ENCODE measurements around the gene RFC4.
"Not testable (repeated sequence)": the region's sequence is repeated elsewhere in the genome, so short reads cannot be mapped to it uniquely, and the experiment has no call there.

RFC4 gene

DNA sequence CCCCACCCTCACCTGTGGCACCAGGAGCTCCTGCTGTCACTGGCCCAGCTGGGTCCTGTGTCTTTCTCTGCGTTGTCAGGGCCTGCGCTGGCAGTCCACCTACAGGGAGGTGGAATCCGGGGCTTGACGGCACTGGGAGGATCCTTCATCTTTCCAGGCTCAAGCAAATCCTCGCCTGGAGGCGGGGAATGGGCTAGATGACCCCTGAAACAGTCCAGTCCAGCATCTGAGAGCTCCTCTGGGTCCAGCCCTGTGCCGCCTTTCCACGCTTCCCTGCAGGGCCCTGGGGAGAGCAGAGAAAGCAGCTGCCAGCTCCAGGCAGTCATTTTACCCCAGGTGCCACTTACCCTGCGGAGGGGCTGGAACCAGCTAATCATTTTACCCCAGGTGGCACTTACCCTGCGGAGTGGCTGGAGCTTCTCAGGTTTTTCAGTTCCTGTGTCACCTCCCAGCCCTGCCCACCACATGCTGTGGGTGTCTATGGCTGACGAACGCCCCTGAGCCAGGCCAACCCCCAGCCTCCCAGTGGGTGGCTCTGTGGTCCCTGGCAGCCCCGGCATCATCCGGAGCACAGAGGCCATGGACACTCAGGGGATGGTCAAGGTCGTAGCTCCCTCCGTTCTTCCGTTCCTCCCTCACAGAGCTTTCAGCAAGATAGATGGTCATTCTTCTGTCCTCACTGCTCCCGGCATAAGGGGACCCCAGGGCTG is 18.3 kb upstream of the RFC4 start:
- no peak for DNase-seq

DNA sequence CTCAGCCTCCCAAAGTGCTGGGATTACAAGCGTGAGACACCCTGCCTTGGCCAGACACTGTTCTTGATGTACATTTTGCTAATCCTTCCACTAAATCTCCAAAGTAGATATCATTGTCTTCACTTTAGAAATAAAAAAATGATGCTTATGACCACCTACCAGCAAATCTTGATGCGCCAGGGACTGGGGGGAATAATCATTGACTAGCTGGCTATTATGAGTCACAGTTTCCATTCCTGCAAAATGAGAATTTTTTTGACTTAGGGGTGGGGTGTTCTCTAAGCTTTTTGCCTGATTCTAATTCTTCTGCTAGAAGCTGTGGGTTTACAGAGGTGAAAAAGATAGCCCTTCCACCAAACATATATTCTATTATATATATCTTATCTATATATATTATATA is 17.1 kb upstream of the RFC4 start:
- no peak for DNase-seq

DNA sequence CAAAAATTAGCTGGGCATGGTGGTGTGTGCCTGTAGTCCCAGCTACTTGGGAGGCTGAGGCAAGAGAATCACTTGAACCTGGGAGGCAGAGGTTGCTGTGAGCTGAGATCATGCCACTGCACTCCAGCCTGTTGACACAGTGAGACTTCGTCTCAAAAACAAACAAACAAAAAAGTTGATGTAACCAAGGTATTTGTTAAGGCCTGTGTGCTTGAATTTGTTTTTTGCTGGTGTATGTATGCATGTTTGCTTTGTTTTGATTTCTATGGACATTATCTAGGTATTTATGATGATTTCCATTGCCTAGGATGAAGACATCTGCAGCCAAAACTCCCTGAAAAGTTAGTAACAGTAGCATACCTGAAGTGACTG is 16.1 kb upstream of the RFC4 start:
- DNase-seq, result not testable (repeated sequence)

DNA sequence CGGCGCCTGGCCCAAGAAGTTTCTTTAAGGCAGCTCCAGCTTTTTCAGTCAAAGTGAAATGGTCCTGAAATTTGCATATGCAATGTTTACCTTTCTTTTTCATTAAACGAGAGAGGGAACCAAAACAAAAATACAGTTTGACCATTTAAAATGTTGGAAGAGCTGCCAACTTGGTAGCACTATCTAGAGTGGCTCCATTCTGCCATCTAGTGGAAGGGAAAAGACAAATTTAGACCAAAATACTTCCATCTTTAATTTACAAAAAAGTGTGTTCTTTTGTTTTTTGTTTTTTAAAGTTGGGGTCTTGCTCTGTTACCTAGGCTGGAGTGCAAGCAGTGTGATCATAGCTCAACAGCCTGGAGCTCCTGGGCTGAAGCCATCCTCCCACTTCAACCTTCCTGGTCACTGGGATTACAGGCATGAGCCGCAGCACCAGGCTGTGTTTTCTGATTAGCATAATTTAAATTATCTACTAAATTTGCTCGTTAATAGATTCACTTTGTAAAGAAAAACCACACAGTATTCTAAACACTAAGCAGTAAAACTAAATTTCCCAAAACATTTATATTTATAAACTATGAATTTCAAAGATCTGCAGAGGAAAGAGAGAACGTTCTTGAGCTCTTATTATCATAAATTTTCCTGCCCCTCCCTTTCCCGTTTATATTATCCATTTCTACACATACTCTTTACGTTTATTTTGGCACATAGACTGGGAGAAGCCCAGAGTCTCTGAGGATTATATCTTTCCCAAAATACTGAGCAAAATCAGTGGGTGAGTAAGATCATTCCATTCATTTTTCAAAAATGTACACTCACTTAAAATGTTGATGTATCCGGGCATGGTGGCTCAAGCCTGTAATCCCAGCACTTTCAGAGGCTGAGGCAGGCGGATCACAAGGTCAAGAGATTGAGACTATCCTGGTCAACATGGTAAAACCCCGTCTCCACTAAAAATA is 15.4 kb upstream of the RFC4 start:
- peak; percentile 14 to 49 for DNase-seq

DNA sequence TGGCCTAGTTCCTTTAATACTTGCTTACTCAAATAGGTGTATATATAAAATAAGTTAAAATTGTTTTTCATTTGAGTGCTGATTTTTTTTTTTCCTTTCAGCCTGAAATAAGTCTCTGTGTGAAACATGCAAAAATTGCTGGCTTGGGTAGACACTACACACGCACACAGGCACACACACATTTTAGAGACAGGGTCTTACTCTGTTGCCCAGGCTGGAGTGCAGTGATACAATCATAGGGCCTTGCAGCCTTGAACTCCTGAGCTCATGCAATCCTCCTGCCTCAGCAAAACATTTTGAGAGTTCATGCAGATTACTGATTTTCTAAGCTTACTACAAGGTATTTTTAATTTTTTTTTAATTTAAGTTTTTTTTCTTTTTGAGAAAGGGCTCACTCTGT is 12.7 kb upstream of the RFC4 start:
- DNase-seq, result no peak

DNA sequence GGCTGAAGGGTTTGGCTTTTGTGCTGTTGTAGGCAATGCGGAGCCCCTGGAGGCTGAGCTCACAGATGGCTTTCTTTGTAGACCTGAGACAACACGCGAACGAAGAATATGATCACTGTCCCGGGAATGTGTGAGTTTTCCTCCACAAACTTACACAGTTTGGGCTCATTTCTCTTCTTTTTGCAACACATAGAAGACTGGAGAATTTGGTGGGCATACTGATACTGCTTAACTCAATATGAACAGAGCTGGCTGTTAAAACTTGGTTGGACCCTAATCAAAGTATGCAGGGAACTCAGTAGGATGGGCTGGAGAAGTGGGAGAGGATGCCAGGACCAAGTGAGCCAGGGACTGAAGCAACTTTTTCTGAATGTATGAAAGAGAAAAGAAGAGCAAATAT is 12.2 kb upstream of the RFC4 start:
- DNase-seq, result no peak

DNA sequence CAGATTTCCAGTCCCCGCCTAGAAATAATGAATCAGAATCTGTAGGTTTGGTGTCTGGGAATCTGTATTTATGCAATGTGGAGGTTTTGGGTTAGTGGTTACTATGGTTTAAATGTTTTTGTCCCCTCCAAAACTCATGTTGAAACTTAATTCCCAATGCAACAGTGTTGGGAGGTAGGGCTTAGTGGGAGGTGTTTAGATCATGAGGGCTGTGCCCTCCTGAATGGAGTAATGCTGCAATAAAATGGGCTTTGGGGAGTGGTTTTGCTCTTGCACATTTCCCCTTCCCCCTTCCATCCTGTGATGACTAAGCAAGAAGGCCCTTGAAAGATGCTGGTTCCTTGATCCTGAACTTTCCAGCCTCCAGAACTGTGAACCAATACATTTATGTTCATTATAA is 9.2 kb upstream of the RFC4 start:
- DNase-seq, result peak in 1 of 2 experiments; percentile 45

DNA sequence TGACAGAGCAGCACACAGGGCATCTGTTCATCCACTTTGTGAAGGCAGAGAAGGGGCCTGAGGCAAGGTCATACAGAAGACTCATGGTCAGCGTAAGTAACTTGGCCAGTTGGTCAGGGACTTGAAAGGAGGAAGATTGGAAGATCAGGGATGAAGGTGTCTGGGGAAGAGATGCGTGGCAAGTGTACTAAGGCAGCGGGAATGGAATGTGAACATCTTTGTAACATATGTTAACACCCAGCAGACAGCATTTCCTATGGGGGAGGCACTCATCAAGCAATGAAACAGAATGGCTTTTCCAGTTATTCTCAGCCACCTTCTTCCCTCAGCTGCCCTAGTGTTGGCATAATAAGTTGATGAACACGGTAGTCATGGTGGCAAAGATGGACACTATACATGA is 7.8 kb upstream of the RFC4 start:
- DNase-seq, result no peak

DNA sequence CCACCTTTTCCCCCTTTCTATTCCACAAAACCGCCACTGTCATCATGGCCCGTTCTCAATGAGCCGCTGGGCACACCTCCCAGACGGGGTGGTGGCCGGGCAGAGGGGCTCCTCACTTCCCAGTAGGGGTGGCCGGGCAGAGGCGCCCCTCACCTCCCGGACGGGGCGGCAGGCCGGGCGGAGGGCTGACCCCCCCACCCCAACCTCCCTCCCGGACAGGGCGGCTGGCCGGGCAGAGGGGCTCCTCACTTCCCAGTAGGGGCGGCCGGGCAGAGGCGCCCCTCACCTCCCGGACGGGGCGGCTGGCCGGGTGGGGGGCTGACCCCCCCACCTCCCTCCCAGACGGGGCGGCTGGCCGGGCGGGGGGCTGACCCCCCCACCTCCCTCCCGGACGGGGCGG is 5.0 kb upstream of the RFC4 start:
- not testable (repeated sequence) for DNase-seq

DNA sequence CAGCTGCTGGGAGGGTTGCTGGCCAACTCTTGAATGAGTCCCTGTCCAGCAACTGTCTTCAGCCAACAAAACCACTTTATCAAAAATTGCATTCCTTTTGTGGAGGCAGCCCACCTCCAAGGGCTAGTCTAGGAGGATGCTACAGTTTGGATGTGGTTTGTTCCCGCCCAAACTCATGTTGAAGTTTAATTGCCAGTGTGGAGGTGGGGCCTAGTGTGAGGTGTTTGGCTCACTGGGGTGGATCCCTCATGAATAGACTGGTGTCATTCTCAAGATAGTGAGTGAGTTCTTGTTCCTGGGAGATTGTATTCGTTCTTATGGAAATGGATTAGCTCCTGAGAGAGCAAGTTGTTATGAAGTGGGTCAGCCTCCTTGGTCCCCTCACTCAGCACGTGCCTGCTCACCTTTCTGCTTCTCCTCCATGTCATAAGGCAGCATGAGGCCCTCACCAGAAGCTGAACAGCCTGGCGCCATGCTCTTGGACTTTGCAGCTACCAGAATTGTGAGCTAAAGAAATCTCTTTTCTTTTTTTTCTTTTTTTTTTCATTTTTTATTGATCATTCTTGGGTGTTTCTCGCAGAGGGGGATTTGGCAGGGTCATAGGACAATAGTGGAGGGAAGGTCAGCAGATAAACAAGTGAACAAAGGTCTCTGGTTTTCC is 4.2 kb upstream of the RFC4 start:
- DNase-seq, result no peak

DNA sequence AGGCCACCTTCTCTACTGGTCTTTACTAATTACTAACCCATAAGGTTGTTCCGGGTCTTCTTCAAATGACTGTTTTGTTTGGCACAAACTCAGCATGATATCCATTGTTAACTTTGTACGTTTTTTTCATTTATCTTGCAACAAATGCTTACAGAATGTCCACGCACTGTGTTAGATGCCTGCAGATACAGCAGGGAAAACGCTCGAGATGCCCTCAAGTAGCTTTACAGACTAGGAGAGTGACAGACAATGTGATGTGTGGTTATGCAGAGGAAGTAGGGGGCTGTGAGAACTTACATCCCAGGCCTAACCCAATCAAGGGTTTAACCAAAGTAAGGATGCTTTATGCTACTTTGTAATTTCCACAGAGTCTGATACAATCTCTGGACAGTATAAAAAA is 949 bp upstream of the RFC4 start:
- no peak for DNase-seq

DNA sequence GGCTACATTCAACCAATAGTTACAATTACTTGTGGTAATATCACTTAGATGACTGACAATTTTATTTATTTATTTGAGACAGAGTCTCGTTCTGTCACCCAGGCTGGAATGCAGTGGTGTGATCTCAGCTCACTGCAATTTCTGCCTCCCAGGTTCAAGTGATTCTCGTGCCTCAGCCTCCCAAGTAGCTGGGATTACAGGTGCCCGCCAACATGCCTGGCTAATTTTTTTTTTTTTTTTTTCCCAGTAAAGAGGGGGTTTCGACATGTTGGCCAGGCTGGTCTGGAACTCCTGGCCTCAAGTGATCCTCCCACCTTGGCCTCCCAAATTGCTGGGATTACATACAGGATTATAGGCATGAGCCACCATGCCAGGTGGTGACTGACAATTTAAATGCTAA is 2.8 kb downstream of the RFC4 start:
- not testable (repeated sequence) for DNase-seq

DNA sequence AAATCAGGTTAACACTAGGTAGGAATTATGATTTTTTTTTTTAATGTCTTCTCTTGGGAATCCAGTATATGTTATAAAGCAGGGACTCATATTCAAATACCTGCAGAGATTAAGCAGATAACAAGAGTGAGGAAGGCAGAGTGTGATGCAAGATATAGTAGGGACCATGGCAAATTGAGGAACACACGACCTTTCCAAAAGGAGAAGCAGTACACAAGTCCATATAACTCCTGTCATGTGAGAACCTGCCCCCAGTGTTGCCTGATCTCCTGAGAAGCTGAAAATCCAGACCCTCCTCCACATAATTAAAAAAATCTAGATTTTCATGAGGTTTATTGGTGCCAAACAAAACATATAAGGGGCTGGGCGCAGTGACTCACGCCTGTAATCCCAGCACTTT is 3.6 kb downstream of the RFC4 start:
- no peak for DNase-seq

DNA sequence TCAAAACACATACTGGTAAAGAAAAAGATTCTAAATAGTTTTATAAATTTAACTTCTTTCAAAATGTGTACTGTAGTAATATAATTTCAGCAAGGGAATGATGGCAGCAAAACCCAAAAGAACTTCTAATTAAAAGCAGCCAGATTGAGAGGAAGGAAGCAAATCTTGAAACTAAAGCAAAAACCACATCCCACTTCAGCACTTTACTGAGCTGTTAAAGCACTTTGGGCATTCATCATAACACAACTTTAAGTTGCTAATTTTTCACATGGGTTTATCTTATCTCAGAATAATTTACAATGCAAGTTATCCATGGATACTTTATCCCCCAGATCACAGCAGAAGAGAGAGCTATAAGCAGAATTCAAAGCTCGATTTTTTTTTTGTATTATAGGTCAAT is 6.0 kb downstream of the RFC4 start:
- DNase-seq, result no peak

DNA sequence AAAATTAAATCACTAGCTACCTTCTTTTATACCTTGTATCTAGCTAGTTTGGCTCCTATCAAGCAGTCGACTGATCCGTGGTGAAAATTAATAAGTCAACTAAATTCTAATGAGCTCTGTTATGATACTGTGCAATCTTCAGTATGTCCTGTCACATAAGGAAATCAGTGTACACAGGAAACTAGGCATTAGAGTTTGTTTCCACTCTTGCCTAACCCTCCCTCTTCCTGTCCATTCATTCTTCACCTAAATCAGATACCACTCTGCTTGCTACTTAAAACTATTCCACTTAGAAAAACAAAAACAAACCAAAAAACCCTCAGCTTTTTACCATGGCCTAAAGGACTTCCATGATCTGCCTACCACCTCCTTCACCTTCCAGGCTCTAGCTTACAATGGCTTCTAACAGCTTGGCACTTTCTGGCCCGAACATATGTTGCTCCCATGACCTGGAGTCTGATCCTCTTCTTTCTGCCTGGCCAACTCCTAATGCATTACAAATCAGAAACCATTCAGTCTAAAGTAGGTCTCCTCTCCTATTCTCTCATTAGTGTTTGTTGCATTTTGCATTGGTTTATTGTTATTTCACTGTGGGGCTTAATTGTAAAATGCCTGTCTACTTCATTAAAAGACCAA is 7.9 kb downstream of the RFC4 start:
- no peak for DNase-seq

DNA sequence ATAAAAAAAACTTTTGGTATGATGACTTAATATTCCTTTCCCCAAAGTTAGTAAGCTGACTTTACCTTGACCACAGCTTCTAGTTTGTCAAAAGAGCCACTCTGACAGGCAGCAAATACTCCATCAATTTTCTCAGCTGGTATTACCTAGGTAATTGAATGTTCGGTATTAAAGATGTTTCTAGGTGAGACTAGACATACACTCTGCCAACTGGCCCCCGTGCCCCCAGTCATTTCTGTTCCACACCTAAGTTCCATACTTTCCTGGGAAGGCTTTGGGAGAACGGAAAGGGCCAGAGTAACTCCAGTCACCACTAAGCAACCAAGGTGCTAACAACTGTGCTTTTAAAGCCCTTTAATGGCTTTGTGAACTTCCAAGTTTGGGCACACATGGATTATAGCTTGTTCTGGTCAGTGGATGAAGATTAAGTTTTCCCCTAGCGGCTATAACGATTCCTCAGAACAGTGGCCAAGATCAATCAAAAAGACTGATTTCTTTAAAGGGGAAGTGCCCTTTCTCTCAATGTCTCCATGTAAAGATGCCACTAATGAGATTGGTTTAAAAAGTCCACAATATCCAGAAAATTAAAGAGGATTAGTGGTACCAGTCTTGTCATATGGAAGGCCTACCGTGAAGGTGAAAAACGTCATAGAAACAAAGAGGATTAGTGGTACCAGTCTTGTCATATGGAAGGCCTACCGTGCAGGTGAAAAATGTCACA is 15.9 kb downstream of the RFC4 start:
- peak in 1 of 2 experiments; percentile 44 for DNase-seq

DNA sequence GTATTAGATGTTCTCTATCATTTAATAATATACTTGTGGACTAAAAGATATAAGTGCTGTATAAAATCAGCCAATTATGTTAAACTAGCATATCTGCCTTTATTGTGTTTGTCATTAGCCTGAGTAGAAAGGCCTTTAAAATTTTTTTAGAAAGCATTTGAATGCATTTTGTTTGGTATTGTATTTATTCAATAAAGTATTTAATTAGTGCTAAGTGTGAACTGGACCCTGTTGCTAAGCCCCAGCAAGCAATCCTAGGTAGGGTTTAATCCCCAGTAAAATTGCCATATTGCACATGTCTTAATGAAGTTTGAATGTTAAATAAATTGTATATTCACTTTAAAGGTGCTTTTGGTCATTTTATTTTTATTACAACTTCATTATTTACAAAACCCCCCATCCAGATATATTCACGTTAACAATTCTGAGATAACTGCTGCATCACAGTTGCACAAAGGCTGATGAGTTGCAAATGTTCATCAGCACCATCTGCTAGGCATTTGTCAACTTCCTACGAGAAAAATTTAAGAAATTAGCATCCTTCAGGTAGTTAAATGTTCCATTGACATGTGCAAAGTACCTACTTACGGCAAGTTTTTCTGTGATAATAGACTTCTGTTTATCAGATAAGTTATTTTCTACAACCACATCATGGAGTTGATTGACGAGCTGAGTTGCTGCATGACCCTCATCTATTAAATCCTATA is 16.6 kb downstream of the RFC4 start:
- DNase-seq, result no peak

DNA sequence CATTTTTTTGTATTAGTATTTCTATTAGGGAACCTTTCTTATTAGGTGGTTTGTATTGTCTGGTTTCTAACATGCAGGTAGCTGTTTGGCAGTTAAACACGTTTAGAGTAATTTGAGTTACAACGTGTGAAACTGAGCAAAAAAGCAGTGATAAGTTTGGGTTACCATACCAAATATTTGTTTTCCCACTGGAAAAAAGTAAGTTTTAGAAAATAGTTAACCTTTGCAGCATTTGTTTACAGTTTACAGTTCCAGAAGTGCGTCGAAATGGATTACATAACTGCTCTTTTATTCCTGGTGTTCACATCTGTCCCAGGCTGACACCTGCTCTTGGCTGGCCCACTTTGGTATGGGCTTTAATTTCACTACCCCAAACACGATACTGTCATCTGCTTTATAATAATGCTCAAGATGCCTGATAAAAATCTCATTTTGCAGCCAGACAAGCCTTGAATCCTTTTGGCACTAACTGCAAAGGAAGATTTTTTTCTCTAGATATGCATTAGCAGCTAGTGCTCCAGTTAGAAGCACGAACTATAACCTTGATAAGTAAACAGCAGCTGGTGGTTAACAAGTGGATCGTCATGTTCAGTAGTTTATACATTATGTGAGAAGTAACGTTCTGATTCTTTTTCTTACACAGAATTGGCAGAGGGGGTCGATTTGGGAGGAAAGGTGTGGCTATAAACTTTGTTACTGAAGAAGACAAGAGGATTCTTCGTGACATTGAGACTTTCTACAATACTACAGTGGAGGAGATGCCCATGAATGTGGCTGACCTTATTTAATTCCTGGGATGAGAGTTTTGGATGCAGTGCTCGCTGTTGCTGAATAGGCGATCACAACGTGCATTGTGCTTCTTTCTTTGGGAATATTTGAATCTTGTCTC is 17.6 kb downstream of the RFC4 start:
- no peak for DNase-seq

DNA sequence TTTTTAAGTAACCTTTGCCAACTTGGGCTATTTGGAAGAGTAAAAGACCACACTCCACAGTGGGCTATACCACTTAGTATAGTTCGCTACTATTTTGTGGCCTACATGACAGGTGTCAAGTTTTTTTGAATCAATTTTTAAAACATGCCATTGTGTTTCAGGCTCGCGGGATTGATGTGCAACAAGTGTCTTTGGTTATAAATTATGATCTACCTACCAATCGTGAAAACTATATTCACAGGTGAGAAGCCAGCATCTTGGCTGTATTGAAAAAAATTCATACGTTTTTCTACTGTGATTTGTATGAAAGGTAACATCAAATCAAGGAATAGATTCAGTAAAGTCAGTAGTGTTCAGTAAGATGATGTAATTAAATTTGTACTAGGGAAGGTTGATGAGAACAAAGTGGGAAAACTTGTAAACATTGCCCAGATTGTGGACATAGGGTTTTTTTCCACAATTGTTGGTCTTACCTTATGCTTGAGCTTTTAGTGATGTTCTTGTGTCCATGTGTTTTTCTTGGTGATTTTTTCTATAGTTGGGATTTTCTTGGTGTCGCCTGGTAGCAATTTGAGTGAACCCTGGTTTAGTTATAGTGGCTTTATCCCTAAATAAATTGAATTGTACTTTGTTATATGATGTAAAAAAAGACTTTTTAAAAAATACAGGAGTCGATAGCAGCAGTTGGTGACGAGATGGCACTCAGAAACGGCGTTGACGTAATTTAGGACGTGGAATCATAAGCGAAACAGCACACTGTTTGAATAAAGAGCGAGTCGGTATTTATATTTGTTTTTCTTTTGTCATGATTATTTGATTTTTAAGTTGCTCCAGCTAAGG is 18.4 kb downstream of the RFC4 start:
- no peak for DNase-seq

DNA sequence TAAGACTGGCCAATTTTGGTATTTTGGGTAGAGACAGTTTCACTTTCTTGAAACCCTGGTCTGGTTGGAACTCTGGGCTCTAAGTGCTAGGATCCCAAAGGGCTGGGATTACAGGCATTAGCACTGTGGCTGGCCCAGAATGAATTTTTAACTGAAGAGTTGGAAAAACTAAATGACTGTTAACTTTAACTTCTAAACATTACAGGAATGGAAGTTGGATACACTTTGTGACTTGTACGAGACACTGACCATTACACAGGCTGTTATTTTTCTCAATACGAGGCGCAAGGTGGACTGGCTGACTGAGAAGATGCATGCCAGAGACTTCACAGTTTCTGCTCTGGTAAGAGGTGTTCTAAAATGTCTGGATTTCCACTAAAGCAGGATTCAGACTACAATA is 19.4 kb downstream of the RFC4 start:
- DNase-seq, result no peak
